IPS-11a (cell line): ENCODE measurements around the gene HNMT.
"Not testable (repeated sequence)": the region's sequence is repeated elsewhere in the genome, so short reads cannot be mapped to it uniquely, and the experiment has no call there.

Experiments
- H3K4me3 ChIP-seq: one replicate; pipeline ENCODE4 v1.5.1; 2013; ENCODE audit warnings: low read depth, low read length, control low read depth

The HNMT gene

GRCh38 chr2:137964066-137964858 lies at the start of gene HNMT:
Gene HNMT, plus strand, starts transcription at chr2:137964473. Its CDS starts 19 bp downstream, at chr2:137964492.
- H3K4me3 ChIP-seq = peak within 1 kb of the TSS; percentile 43

GRCh38 chr2:137921105-137921880 lies 43.0 kb upstream of the HNMT start:
- no peak overlapping the region for H3K4me3 ChIP-seq

- H3K4me3 ChIP-seq = not testable (repeated sequence)
Measured at GRCh38 chr2:137922171-137922570, 42.1 kb upstream of the HNMT start.

GRCh38 chr2:137924019-137924418 lies 40.3 kb upstream of the HNMT start:
- no peak overlapping the region for H3K4me3 ChIP-seq

- no peak overlapping the region for H3K4me3 ChIP-seq
Measured at GRCh38 chr2:137925599-137925998, 38.7 kb upstream of the HNMT start.

- H3K4me3 ChIP-seq = no peak overlapping the region
Measured at GRCh38 chr2:137927846-137928245, 36.4 kb upstream of the HNMT start.

- H3K4me3 ChIP-seq = no peak overlapping the region
Measured at GRCh38 chr2:137928547-137929518, 35.4 kb upstream of the HNMT start.

GRCh38 chr2:137929519-137929916 lies 34.8 kb upstream of the HNMT start:
- H3K4me3 ChIP-seq = no peak overlapping the region

GRCh38 chr2:137930146-137930545 lies 34.1 kb upstream of the HNMT start:
- no peak overlapping the region for H3K4me3 ChIP-seq

- no peak overlapping the region for H3K4me3 ChIP-seq
Measured at GRCh38 chr2:137935591-137935990, 28.7 kb upstream of the HNMT start.

- H3K4me3 ChIP-seq = no peak overlapping the region
Measured at GRCh38 chr2:137937246-137937645, 27.0 kb upstream of the HNMT start.

GRCh38 chr2:137937778-137938177 lies 26.5 kb upstream of the HNMT start:
- H3K4me3 ChIP-seq = no peak overlapping the region

- H3K4me3 ChIP-seq = no peak overlapping the region
Measured at GRCh38 chr2:137938204-137938603, 26.1 kb upstream of the HNMT start.

- no peak overlapping the region for H3K4me3 ChIP-seq
Measured at GRCh38 chr2:137939026-137939425, 25.2 kb upstream of the HNMT start.

- no peak overlapping the region for H3K4me3 ChIP-seq
Measured at GRCh38 chr2:137940154-137940553, 24.1 kb upstream of the HNMT start.

GRCh38 chr2:137942037-137942832 lies 22.0 kb upstream of the HNMT start:
- H3K4me3 ChIP-seq = no peak overlapping the region

GRCh38 chr2:137942833-137943677 lies 21.2 kb upstream of the HNMT start:
- H3K4me3 ChIP-seq = no peak overlapping the region

- no peak overlapping the region for H3K4me3 ChIP-seq
Measured at GRCh38 chr2:137943678-137944347, 20.5 kb upstream of the HNMT start.

- no peak overlapping the region for H3K4me3 ChIP-seq
Measured at GRCh38 chr2:137944714-137945113, 19.6 kb upstream of the HNMT start.
